ENCODE results near the gene TCEAL1.
A peak's percentile ranks its signal among the peaks of the same experiment; 100 is the strongest.
"Not testable (repeated sequence)": the region's sequence is repeated elsewhere in the genome, so short reads cannot be mapped to it uniquely, and the experiment has no call there.

The TCEAL1 gene

DNA sequence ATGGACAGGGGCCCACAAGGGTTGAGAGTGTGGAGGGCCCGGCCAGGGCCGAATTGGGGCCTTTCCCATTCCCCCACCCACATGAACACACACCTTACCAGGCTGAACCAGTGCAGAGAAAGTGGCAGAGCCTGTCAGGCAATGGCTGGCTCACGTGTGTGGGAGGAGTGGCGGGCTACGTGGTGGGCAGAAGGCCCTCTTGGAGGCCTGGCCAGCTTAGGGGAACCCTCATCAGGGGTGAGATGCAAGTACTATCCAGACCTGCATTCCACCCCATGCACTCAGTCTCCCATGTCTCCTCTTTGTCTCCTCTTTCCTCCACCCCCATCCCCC is 42.5 kb upstream of the TCEAL1 start:
- peak overlapping the region; percentile 61 to 92; a peak in 3 of 4 replicates for H3K4me3 ChIP-seq (ENCODE audit: low read depth in 1 of 2, low read length in 2 of 2)
- peaks cover 16% of the 10 kb centered on the region for H3K4me1 ChIP-seq (ENCODE audit: insufficient read depth, low read length)
- peak overlapping the region; percentile 93 for H2AFZ ChIP-seq (ENCODE audit: low read depth, low read length)
- peak overlapping the region; percentile 76 for H3K27ac ChIP-seq (ENCODE audit: low read length)
- H3K79me2 ChIP-seq (ENCODE audit: insufficient read depth, low read length): peaks cover 15% of the 10 kb centered on the region
- no peaks in the 10 kb centered on the region for H3K27me3 ChIP-seq (ENCODE audit: insufficient read depth, low read length, poor library complexity)
- peak overlapping the region; percentile 76 for H3K9ac ChIP-seq (ENCODE audit: low read depth, low read length)
- no peak for DNase-seq
- H3K4me2 ChIP-seq (ENCODE audit: insufficient read depth, low read length): peak overlapping the region; percentile 71
- peak; percentile 47 for ATAC-seq (ENCODE audit: insufficient read depth, low read depth)
- TF ChIP-seq EZH2 (IDR thresholded peaks at IDR 0.05; ENCODE audit: borderline replicate concordance, low read depth, low read length, severe bottlenecking): no peak
- TF ChIP-seq, protein P1, sequence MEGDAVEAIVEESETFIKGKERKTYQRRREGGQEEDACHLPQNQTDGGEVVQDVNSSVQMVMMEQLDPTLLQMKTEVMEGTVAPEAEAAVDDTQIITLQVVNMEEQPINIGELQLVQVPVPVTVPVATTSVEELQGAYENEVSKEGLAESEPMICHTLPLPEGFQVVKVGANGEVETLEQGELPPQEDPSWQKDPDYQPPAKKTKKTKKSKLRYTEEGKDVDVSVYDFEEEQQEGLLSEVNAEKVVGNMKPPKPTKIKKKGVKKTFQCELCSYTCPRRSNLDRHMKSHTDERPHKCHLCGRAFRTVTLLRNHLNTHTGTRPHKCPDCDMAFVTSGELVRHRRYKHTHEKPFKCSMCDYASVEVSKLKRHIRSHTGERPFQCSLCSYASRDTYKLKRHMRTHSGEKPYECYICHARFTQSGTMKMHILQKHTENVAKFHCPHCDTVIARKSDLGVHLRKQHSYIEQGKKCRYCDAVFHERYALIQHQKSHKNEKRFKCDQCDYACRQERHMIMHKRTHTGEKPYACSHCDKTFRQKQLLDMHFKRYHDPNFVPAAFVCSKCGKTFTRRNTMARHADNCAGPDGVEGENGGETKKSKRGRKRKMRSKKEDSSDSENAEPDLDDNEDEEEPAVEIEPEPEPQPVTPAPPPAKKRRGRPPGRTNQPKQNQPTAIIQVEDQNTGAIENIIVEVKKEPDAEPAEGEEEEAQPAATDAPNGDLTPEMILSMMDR (IDR thresholded peaks at IDR 0.05; ENCODE audit: borderline replicate concordance, extremely low read depth, low read length, poor library complexity, severe bottlenecking): no peak
- H3K9me3 ChIP-seq (ENCODE audit: insufficient read depth, low read length, severe bottlenecking): no peaks in the 10 kb centered on the region
- no peaks in the 10 kb centered on the region for H4K20me1 ChIP-seq (ENCODE audit: insufficient read depth, low read length)
- peaks cover 9% of the 10 kb centered on the region; the same call in 1 of the 2 replicates for H3K36me3 ChIP-seq (ENCODE audit: insufficient read depth, low read length)

DNA sequence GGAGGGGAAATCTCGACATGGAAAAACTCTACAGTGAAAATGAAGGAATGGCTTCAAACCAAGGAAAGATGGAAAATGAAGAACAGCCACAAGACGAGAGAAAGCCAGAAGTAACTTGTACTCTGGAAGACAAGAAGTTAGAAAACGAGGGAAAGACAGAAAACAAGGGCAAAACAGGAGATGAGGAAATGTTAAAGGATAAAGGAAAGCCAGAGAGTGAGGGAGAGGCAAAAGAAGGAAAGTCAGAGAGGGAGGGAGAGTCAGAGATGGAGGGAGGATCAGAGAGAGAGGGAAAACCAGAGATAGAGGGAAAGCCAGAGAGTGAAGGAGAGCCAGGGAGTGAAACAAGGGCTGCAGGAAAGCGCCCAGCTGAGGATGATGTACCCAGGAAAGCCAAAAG is 42.1 kb upstream of the TCEAL1 start:
- ATAC-seq (ENCODE audit: insufficient read depth, low read depth) (no peak), DNase-seq (no peak)
- Histone ChIP-seq H3K9ac (ENCODE audit: low read depth, low read length) (peak overlapping the region; percentile 76), H3K4me2 (ENCODE audit: insufficient read depth, low read length) (peak overlapping the region; percentile 71), H2AFZ (ENCODE audit: low read depth, low read length) (no peak overlapping the region), H3K4me1 (ENCODE audit: insufficient read depth, low read length) (peaks cover 16% of the 10 kb centered on the region), H3K9me3 (ENCODE audit: insufficient read depth, low read length, severe bottlenecking) (no peaks in the 10 kb centered on the region), H3K36me3 (ENCODE audit: insufficient read depth, low read length) (peaks cover 9% of the 10 kb centered on the region; the same call in 1 of the 2 replicates), H3K79me2 (ENCODE audit: insufficient read depth, low read length) (peaks cover 15% of the 10 kb centered on the region), H3K27ac (ENCODE audit: low read length) (no peak overlapping the region), H3K4me3 (ENCODE audit: low read depth in 1 of 2, low read length in 2 of 2) (peak overlapping the region in 1 of 2 experiments; percentile 92; a peak in 2 of 4 replicates), H4K20me1 (ENCODE audit: insufficient read depth, low read length) (no peaks in the 10 kb centered on the region), H3K27me3 (ENCODE audit: insufficient read depth, low read length, poor library complexity) (no peaks in the 10 kb centered on the region)
- no peak for TF ChIP-seq EZH2 (IDR thresholded peaks at IDR 0.05; ENCODE audit: borderline replicate concordance, low read depth, low read length, severe bottlenecking)
- TF ChIP-seq, protein P1 (IDR thresholded peaks at IDR 0.05; ENCODE audit: borderline replicate concordance, extremely low read depth, low read length, poor library complexity, severe bottlenecking): no peak

DNA sequence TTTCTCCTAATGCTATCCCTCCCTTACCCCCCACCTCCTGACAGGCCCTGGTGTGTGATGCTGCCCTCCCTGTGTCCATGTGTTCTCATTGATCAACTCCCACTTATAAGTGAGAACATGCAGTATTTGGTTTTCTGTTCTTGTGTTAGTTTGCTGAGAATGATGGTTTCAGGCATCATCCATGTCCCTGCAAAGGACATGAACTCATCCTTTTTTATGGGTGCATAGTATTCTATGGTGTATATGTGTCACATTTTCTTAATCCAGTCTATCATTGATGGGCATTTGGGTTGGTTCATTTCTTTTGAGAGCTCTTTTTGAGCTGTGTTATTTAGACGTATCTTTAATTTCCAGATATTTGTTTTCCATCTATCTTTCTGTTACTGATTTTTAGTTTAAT is 36.5 kb upstream of the TCEAL1 start:
- H3K27me3 ChIP-seq (ENCODE audit: insufficient read depth, low read length, poor library complexity); H3K27ac ChIP-seq (ENCODE audit: low read length); H3K4me2 ChIP-seq (ENCODE audit: insufficient read depth, low read length); H3K4me3 ChIP-seq (ENCODE audit: low read depth in 1 of 2, low read length in 2 of 2); H2AFZ ChIP-seq (ENCODE audit: low read depth, low read length); ATAC-seq (ENCODE audit: insufficient read depth, low read depth); H3K4me1 ChIP-seq (ENCODE audit: insufficient read depth, low read length); H3K79me2 ChIP-seq (ENCODE audit: insufficient read depth, low read length); H3K9me3 ChIP-seq (ENCODE audit: insufficient read depth, low read length, severe bottlenecking); H3K36me3 ChIP-seq (ENCODE audit: insufficient read depth, low read length); H3K9ac ChIP-seq (ENCODE audit: low read depth, low read length); H4K20me1 ChIP-seq (ENCODE audit: insufficient read depth, low read length); DNase-seq: not testable (repeated sequence)

DNA sequence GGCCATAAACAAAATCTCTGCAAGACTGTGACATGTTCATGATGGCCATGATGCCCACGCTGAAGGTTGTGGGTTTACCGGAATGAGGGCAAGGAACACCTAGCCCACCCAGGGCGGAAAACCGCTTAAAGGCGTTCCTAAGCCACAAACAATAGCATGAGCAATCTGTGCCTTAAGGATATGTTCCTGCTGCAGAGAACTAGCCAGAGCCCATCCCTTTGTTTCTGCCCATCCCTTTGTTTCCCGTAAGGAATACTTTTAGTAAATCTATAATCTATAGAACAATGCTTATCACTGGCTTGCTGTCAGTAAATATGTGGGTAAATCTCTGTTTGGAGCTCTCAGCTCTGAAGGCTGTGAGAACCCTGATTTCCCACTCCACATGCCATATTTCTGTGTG is 33.6 kb upstream of the TCEAL1 start:
- not testable (repeated sequence) for H3K4me2 ChIP-seq (ENCODE audit: insufficient read depth, low read length); H3K4me1 ChIP-seq (ENCODE audit: insufficient read depth, low read length); H3K4me3 ChIP-seq (ENCODE audit: low read depth in 1 of 2, low read length in 2 of 2); H3K9me3 ChIP-seq (ENCODE audit: insufficient read depth, low read length, severe bottlenecking); DNase-seq; H3K9ac ChIP-seq (ENCODE audit: low read depth, low read length); H3K27ac ChIP-seq (ENCODE audit: low read length); H4K20me1 ChIP-seq (ENCODE audit: insufficient read depth, low read length); H2AFZ ChIP-seq (ENCODE audit: low read depth, low read length); H3K79me2 ChIP-seq (ENCODE audit: insufficient read depth, low read length); H3K36me3 ChIP-seq (ENCODE audit: insufficient read depth, low read length); H3K27me3 ChIP-seq (ENCODE audit: insufficient read depth, low read length, poor library complexity); ATAC-seq (ENCODE audit: insufficient read depth, low read depth)

Measured in DND-41 (cell line).